ACC112 (cell line): ENCODE measurements around the gene FCHO1.

ENCODE experiments used
- H2AFZ ChIP-seq: fragments of 200-600 bp; sonication (generic); one replicate; pipeline ENCODE4 v1.6.0; 2017; ENCODE audit warnings: antibody characterized with exemption, low read length; ENCODE audit not compliant: unreplicated experiment
- H3K27ac ChIP-seq: fragments of 200-600 bp; sonication (generic); 2 replicates; pipeline ENCODE4 v1.5.1; 2014; ENCODE audit warnings: low read depth, mild to moderate bottlenecking, antibody characterized with exemption, low read length, moderate library complexity
- H3K27me3 ChIP-seq: fragments of 200-600 bp; sonication (generic); 2 replicates; pipeline ENCODE4 v1.6.1; 2014; ENCODE audit warnings: mild to moderate bottlenecking, antibody characterized with exemption, low read length, moderate library complexity, mixed read lengths; ENCODE audit not compliant: insufficient read depth
- H3K36me3 ChIP-seq: fragments of 200-600 bp; sonication (generic); 2 replicates; pipeline ENCODE4 v1.6.1; 2016; ENCODE audit warnings: mild to moderate bottlenecking, antibody characterized with exemption, low read length, moderate library complexity, mixed read lengths; ENCODE audit not compliant: insufficient read depth
- H3K4me1 ChIP-seq: fragments of 200-600 bp; sonication (generic); one replicate; pipeline ENCODE4 v1.6.1; 2016; ENCODE audit warnings: low read length, mixed read lengths; ENCODE audit not compliant: insufficient read depth, unreplicated experiment, control insufficient read depth
- H3K4me3 ChIP-seq: fragments of 200-600 bp; sonication (generic); 2 replicates; pipeline ENCODE4 v1.5.1; 2014; ENCODE audit warnings: mild to moderate bottlenecking, low read depth, low read length
- H3K79me2 ChIP-seq: fragments of 200-600 bp; sonication (generic); one replicate; pipeline ENCODE4 v1.6.0; 2016; ENCODE audit warnings: low read length; ENCODE audit not compliant: control insufficient read depth, unreplicated experiment, insufficient read depth

Gene FCHO1

GRCh38 chr19:17751103-17751911 is at the start of gene FCHO1:
Gene FCHO1 (plus strand): TSS chr19:17751477. CDS start chr19:17755165, 3,688 bp downstream.
- Histone ChIP-seq H3K27me3 (no peaks in the 10 kb centered on the region), H3K27ac (no peak within 1 kb of the TSS), H3K4me1 (peaks cover 11% of the 10 kb centered on the region), H3K4me3 (no peak within 1 kb of the TSS), H3K79me2 (no peaks in the 10 kb centered on the region), H2AFZ (no peak within 1 kb of the TSS), H3K36me3 (no peaks in the 10 kb centered on the region)

GRCh38 chr19:17703824-17704463 is 47.3 kb upstream of the FCHO1 start:
- no peaks in the 10 kb centered on the region for H3K4me1 ChIP-seq

GRCh38 chr19:17706750-17707181 is 44.5 kb upstream of the FCHO1 start:
- Histone ChIP-seq H3K4me1 (no peaks in the 10 kb centered on the region), H3K36me3 (no peaks in the 10 kb centered on the region), H3K4me3 (no peak overlapping the region), H3K79me2 (no peaks in the 10 kb centered on the region), H3K27ac (no peak overlapping the region), H2AFZ (no peak overlapping the region), H3K27me3 (no peaks in the 10 kb centered on the region)

More at GRCh38 chr19:17703824-17704463, 47.3 kb upstream of the FCHO1 start:
- H2AFZ ChIP-seq: peak overlapping the region; percentile 25
- no peaks in the 10 kb centered on the region for H3K79me2 ChIP-seq
- no peak overlapping the region for H3K4me3 ChIP-seq
- H3K27ac ChIP-seq: no peak overlapping the region
- H3K36me3 ChIP-seq: no peaks in the 10 kb centered on the region
- H3K27me3 ChIP-seq: 0 out of 2 replicates have a peak, but pooled peaks cover 2% of the 10 kb centered on the region

GRCh38 chr19:17711851-17712250 is 39.4 kb upstream of the FCHO1 start:
- Histone ChIP-seq H3K79me2 (no peaks in the 10 kb centered on the region), H2AFZ (no peak overlapping the region), H3K4me1 (no peaks in the 10 kb centered on the region), H3K27ac (no peak overlapping the region), H3K27me3 (no peaks in the 10 kb centered on the region), H3K4me3 (no peak overlapping the region), H3K36me3 (no peaks in the 10 kb centered on the region)

GRCh38 chr19:17716309-17716929 is 34.9 kb upstream of the FCHO1 start:
- H3K36me3 ChIP-seq: no peaks in the 10 kb centered on the region
- no peak overlapping the region for H3K4me3 ChIP-seq
- H3K27ac ChIP-seq: peak overlapping the region; percentile 61; the same call in 1 of the 2 replicates
- no peak overlapping the region for H2AFZ ChIP-seq
- H3K4me1 ChIP-seq: peaks cover 13% of the 10 kb centered on the region
- peaks cover 25% of the 10 kb centered on the region for H3K79me2 ChIP-seq
- H3K27me3 ChIP-seq: no peaks in the 10 kb centered on the region

DNA sequence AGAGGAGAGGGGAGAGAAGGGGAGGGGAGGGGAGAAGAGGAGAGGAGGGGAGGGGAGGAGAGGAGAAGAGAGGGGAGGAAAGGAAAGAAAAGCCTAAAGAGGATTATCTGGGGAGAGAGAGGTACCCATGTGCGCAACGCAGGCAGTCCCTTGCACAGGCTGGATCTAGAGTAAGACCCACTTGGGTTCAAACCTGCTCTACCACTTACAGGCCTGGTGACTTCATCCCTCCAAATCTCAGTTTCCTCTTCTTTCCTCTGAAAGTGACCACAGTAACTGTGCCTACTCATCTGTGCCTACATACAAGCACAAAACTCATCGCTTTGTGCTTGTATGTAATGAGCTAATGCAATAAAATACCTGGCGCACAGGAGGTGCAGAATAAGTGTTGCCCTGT is 32.7 kb upstream of the FCHO1 start:
- no peaks in the 10 kb centered on the region for H3K27me3 ChIP-seq

GRCh38 chr19:17718947-17719711 is 32.1 kb upstream of the FCHO1 start, which contains the start of gene MAP1S:
Gene MAP1S (plus strand): TSS chr19:17719480. CDS start chr19:17719503, 23 bp downstream.
- peak within 1 kb of the TSS; percentile 80 for H3K4me3 ChIP-seq
- peak within 1 kb of the TSS; percentile 19; the same call in 1 of the 2 replicates for H3K27ac ChIP-seq
- peak within 1 kb of the TSS; percentile 12 for H2AFZ ChIP-seq

More for the DNA sequence above, 32.7 kb upstream of the FCHO1 start:
- H3K36me3 ChIP-seq: no peaks in the 10 kb centered on the region
- H3K4me3 ChIP-seq: peak overlapping the region; percentile 80; the same call in 1 of the 2 replicates
- H3K27ac ChIP-seq: no peak overlapping the region; the same call in 1 of the 2 replicates
- H2AFZ ChIP-seq: no peak overlapping the region
- H3K79me2 ChIP-seq: peaks cover 39% of the 10 kb centered on the region
- H3K4me1 ChIP-seq: peaks cover 28% of the 10 kb centered on the region

GRCh38 chr19:17719730-17720400 is 31.4 kb upstream of the FCHO1 start:
- H3K4me1 ChIP-seq: peaks cover 28% of the 10 kb centered on the region
- H3K4me3 ChIP-seq: peak overlapping the region; percentile 80

More at GRCh38 chr19:17718947-17719711, 32.1 kb upstream of the FCHO1 start, which contains the start of gene MAP1S:
- H3K27me3 ChIP-seq: no peaks in the 10 kb centered on the region
- H3K4me1 ChIP-seq: peaks cover 28% of the 10 kb centered on the region
- peaks cover 39% of the 10 kb centered on the region for H3K79me2 ChIP-seq
- H3K36me3 ChIP-seq: no peaks in the 10 kb centered on the region

DNA sequence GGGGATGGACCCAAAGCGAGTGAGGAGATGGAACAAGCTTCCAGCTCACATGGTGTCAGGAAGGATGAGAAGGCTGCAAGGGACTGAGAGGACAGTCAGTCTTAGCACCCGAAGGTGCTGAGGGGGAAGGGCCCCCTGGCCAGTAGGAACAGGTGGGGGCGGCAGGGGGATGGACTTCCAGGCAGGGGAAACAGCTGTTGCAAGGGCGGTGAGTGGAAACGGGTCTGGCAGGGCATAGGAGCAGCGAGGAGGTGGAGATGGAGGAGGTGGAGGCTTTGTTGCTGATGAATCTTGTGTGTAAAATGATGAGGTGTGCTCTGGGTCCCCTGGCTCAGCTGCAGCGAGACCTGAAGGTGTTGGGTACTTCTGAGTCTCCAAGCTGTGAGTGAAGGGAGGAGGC is 30.8 kb upstream of the FCHO1 start:
- no peak overlapping the region for H2AFZ ChIP-seq
- H3K79me2 ChIP-seq: peaks cover 51% of the 10 kb centered on the region
- no peaks in the 10 kb centered on the region for H3K36me3 ChIP-seq
- H3K27ac ChIP-seq: 0 out of 2 replicates have a peak overlapping the region, but pooled peaks have one; percentile 60
- H3K27me3 ChIP-seq: no peaks in the 10 kb centered on the region
- peaks cover 28% of the 10 kb centered on the region for H3K4me1 ChIP-seq
- H3K4me3 ChIP-seq: peak overlapping the region; percentile 80

More at GRCh38 chr19:17719730-17720400, 31.4 kb upstream of the FCHO1 start:
- no peaks in the 10 kb centered on the region for H3K27me3 ChIP-seq
- no peaks in the 10 kb centered on the region for H3K36me3 ChIP-seq
- peaks cover 45% of the 10 kb centered on the region for H3K79me2 ChIP-seq
- H2AFZ ChIP-seq: no peak overlapping the region
- H3K27ac ChIP-seq: peak overlapping the region; percentile 19; the same call in 1 of the 2 replicates
